ENCODE measurements around the gene MRPL43. TPM values are rescaled to one million over a fixed set of nuclear protein-coding genes. Genes with fewer than 3 reads are reported as not detected.

Gene MRPL43
- total and polyA plus RNA-seq, 2 donors (not counting 1 experiment from before 2014, with no cell fraction given), result 56.2 to 99.4 TPM

GRCh38 chr10:100969187-100970075, 17.9 kb downstream of the MRPL43 start, which contains the start of gene SEMA4G:
Gene SEMA4G, plus strand, starts transcription at chr10:100969504. Its CDS starts 3,409 bp downstream, at chr10:100972913.
- TF ChIP-seq, protein P1, sequence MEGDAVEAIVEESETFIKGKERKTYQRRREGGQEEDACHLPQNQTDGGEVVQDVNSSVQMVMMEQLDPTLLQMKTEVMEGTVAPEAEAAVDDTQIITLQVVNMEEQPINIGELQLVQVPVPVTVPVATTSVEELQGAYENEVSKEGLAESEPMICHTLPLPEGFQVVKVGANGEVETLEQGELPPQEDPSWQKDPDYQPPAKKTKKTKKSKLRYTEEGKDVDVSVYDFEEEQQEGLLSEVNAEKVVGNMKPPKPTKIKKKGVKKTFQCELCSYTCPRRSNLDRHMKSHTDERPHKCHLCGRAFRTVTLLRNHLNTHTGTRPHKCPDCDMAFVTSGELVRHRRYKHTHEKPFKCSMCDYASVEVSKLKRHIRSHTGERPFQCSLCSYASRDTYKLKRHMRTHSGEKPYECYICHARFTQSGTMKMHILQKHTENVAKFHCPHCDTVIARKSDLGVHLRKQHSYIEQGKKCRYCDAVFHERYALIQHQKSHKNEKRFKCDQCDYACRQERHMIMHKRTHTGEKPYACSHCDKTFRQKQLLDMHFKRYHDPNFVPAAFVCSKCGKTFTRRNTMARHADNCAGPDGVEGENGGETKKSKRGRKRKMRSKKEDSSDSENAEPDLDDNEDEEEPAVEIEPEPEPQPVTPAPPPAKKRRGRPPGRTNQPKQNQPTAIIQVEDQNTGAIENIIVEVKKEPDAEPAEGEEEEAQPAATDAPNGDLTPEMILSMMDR (IDR thresholded peaks at IDR 0.05), result peak; percentile 78
- no peak for TF ChIP-seq EZH2 (IDR thresholded peaks at IDR 0.05; ENCODE audit: borderline replicate concordance, insufficient read depth, low read depth, low read length, poor library complexity, severe bottlenecking)
- CTCF ChIA-PET, result interaction anchor here (0.7 to 5.4 kb wide), 10 partner anchors 11 to 49 kb away, joined by 3 to 25 read pairs (median 3); partner anchors contain the start of genes LZTS2, MRPL43 and TWNK
- peak within 1 kb of the TSS; percentile 96 for H3K4me2 ChIP-seq (replicated peaks; ENCODE audit: low read depth, low read length, poor library complexity, severe bottlenecking)
- H3K4me3 ChIP-seq (ENCODE audit: control extremely low read depth in 1 of 5, extremely low read depth in 1 of 5, insufficient read depth in 1 of 5, low read depth in 2 of 5, low read length in 4 of 5), result peak within 1 kb of the TSS in 4 of 5 experiments; percentile 43 to 67 (median 56)
- Mint-ChIP-seq H3K27me3 (no peaks in the 10 kb centered on the region), H3K4me3 (peak within 1 kb of the TSS; percentile 63), H3K4me1 (peaks cover 16% of the 10 kb centered on the region), H3K9me3 (ENCODE audit: insufficient read depth) (no peaks in the 10 kb centered on the region), H3K27ac (no peak within 1 kb of the TSS)
- no peaks in the 10 kb centered on the region for H4K20me1 ChIP-seq (ENCODE audit: control insufficient read depth, insufficient read depth, low read length, poor library complexity, severe bottlenecking)
- no peaks in the 10 kb centered on the region for H3K79me2 ChIP-seq (ENCODE audit: control insufficient read depth, insufficient read depth, low read length)
- ATAC-seq (ENCODE audit: low read depth) (peak; percentile 84), DNase-seq (peak; percentile 74)
- intact Hi-C loops (cut with micrococcal nuclease), result loop anchor here (2.0 kb wide), 1 partner anchor 17 kb away; the partner anchor contains the start of genes MRPL43 and TWNK
- H3K9ac ChIP-seq (ENCODE audit: low read length), result peak within 1 kb of the TSS; percentile 67
- H3K27me3 ChIP-seq (replicated peaks in 1 of 4; ENCODE audit: control extremely low read depth in 1 of 4, control insufficient read depth in 3 of 4, insufficient read depth in 4 of 4, low read length in 3 of 4), result no peaks in the 10 kb centered on the region
- H3K27ac ChIP-seq (ENCODE audit: low read length in 2 of 2), result no peak within 1 kb of the TSS
- H2AFZ ChIP-seq (ENCODE audit: insufficient read depth, low read depth, low read length, poor library complexity, severe bottlenecking), result peak within 1 kb of the TSS; percentile 84
- H3K9me3 ChIP-seq (ENCODE audit: control extremely low read depth in 1 of 3, control insufficient read depth in 2 of 3, insufficient read depth in 1 of 3, low read length in 2 of 3), result no peaks in the 10 kb centered on the region
- WGBS (ENCODE audit: insufficient coverage), result 2% methylated on average over 46 of the region's 70 CpGs
- peaks cover 0 to 11% of the 10 kb centered on the region in 2 experiments for H3K36me3 ChIP-seq (replicated peaks in 1 of 2; ENCODE audit: control extremely low read depth in 1 of 2, control insufficient read depth in 1 of 2, extremely low read depth in 1 of 2, insufficient read depth in 2 of 2, low read length in 1 of 2)
- POLR2A ChIA-PET, result interaction anchor here (0.6 kb wide), 1 partner anchor 43 kb away, joined by 3 read pairs; no protein-coding TSS in a partner anchor
- peaks cover 13 to 17% of the 10 kb centered on the region in 2 donors for H3K4me1 ChIP-seq (ENCODE audit: control insufficient read depth in 2 of 2, insufficient read depth in 2 of 2, low read length in 2 of 2)

Data from B cell (primary cell).